ENCODE results near the gene GPD2.

GRCh38 chr2:156476850-156477206 lies 40.6 kb downstream of the GPD2 start:
- TF ChIP-seq, protein P1, sequence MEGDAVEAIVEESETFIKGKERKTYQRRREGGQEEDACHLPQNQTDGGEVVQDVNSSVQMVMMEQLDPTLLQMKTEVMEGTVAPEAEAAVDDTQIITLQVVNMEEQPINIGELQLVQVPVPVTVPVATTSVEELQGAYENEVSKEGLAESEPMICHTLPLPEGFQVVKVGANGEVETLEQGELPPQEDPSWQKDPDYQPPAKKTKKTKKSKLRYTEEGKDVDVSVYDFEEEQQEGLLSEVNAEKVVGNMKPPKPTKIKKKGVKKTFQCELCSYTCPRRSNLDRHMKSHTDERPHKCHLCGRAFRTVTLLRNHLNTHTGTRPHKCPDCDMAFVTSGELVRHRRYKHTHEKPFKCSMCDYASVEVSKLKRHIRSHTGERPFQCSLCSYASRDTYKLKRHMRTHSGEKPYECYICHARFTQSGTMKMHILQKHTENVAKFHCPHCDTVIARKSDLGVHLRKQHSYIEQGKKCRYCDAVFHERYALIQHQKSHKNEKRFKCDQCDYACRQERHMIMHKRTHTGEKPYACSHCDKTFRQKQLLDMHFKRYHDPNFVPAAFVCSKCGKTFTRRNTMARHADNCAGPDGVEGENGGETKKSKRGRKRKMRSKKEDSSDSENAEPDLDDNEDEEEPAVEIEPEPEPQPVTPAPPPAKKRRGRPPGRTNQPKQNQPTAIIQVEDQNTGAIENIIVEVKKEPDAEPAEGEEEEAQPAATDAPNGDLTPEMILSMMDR (conservative IDR thresholded peaks at IDR 0.05; ENCODE audit: low read length) = no peak
- no peak for TF ChIP-seq EZH2phosphoT487 (IDR thresholded peaks at IDR 0.05; ENCODE audit: borderline replicate concordance)
